ENCODE data around the gene LRRC4C. TPM values are rescaled to one million over a fixed set of nuclear protein-coding genes. Genes with fewer than 3 reads are reported as not detected.

Gene LRRC4C
- total RNA-seq, 1 experiment from 2014 or later: 0.15 TPM

DNA sequence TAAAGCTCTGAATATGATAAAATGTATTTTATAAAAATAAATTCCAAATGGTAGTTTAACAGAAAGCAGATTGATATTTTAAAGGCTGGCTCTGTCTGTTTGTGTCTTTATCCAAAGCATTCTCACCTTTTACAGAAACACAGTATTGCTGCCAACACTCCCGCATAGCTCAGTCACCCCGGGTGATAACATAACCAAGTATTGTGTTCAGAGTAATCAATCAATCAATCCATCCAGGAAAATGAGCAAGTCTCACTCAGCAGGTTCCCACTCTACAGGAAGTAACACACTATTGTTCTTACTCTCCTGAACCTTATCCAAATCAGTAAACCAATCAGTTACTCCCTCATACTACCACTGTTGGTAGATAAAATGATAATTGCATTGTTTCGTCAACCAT, 203.4 kb downstream of the LRRC4C start:
- Histone ChIP-seq H3K4me1 (ENCODE audit: control insufficient read depth, insufficient read depth, low read length) (no peaks in the 10 kb centered on the region), H3K27ac (ENCODE audit: low read length) (no peak overlapping the region), H3K27me3 (ENCODE audit: control insufficient read depth, insufficient read depth, low read length) (no peaks in the 10 kb centered on the region), H3K36me3 (ENCODE audit: control insufficient read depth, insufficient read depth, low read length) (no peaks in the 10 kb centered on the region), H3K4me3 (ENCODE audit: low read depth in 2 of 2, low read length in 2 of 2) (no peak overlapping the region), H3K9me3 (ENCODE audit: control insufficient read depth, insufficient read depth, low read depth, low read length) (no peaks in the 10 kb centered on the region)
- ChIA-PET POLR2A (no interaction called here), CTCF (no interaction called here)
- intact Hi-C loops (cut with micrococcal nuclease; ENCODE audit: unreplicated experiment): no loop called here
- TF ChIP-seq, protein P1, sequence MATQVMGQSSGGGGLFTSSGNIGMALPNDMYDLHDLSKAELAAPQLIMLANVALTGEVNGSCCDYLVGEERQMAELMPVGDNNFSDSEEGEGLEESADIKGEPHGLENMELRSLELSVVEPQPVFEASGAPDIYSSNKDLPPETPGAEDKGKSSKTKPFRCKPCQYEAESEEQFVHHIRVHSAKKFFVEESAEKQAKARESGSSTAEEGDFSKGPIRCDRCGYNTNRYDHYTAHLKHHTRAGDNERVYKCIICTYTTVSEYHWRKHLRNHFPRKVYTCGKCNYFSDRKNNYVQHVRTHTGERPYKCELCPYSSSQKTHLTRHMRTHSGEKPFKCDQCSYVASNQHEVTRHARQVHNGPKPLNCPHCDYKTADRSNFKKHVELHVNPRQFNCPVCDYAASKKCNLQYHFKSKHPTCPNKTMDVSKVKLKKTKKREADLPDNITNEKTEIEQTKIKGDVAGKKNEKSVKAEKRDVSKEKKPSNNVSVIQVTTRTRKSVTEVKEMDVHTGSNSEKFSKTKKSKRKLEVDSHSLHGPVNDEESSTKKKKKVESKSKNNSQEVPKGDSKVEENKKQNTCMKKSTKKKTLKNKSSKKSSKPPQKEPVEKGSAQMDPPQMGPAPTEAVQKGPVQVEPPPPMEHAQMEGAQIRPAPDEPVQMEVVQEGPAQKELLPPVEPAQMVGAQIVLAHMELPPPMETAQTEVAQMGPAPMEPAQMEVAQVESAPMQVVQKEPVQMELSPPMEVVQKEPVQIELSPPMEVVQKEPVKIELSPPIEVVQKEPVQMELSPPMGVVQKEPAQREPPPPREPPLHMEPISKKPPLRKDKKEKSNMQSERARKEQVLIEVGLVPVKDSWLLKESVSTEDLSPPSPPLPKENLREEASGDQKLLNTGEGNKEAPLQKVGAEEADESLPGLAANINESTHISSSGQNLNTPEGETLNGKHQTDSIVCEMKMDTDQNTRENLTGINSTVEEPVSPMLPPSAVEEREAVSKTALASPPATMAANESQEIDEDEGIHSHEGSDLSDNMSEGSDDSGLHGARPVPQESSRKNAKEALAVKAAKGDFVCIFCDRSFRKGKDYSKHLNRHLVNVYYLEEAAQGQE (IDR thresholded peaks at IDR 0.05; ENCODE audit: insufficient read depth in 1 of 2, low read depth in 2 of 2, low read length in 1 of 2): no peak
- TF ChIP-seq POLR2AphosphoS5 (IDR thresholded peaks at IDR 0.05; ENCODE audit: low read depth, low read length): no peak
- TF ChIP-seq TCF7L2 (IDR thresholded peaks at IDR 0.05; ENCODE audit: low read depth, low read length): no peak
- no peak for TF ChIP-seq SIN3A (IDR thresholded peaks at IDR 0.05; ENCODE audit: borderline replicate concordance, insufficient read depth, low read depth, low read length)
- TF ChIP-seq, protein P2, sequence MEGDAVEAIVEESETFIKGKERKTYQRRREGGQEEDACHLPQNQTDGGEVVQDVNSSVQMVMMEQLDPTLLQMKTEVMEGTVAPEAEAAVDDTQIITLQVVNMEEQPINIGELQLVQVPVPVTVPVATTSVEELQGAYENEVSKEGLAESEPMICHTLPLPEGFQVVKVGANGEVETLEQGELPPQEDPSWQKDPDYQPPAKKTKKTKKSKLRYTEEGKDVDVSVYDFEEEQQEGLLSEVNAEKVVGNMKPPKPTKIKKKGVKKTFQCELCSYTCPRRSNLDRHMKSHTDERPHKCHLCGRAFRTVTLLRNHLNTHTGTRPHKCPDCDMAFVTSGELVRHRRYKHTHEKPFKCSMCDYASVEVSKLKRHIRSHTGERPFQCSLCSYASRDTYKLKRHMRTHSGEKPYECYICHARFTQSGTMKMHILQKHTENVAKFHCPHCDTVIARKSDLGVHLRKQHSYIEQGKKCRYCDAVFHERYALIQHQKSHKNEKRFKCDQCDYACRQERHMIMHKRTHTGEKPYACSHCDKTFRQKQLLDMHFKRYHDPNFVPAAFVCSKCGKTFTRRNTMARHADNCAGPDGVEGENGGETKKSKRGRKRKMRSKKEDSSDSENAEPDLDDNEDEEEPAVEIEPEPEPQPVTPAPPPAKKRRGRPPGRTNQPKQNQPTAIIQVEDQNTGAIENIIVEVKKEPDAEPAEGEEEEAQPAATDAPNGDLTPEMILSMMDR (IDR thresholded peaks at IDR 0.05): no peak
- ATAC-seq (no peak), DNase-seq (ENCODE audit: low read depth, low spot score) (no peak)
- in situ Hi-C loops (cut with HindIII; ENCODE audit: low pct_unique_long_range_greater_than_20kb, low sequenced_read_pairs): no loop called here
- no TSS peak for BruUV-seq (replicated peaks)

DNA sequence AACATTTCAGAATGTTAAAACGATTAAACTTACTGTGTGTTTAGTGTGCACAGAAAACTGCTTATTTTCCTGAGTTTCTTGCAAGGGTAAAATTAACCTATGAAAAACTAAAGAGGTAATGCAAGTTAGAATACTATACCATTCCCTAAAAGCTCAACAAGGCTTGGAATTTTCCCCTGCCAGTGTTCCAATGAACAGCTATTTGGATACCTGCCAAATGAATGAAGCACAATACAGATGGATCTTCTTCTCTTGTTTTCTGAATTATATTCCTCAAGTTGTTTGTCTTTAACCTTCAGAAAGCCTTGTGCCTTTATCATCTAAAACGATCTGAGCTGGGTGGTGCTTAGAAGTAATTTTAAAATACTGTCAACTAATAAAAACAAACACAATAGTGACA, 204.5 kb downstream of the LRRC4C start:
- Histone ChIP-seq H3K4me3 (ENCODE audit: low read depth in 2 of 2, low read length in 2 of 2) (no peak overlapping the region), H3K9me3 (ENCODE audit: control insufficient read depth, insufficient read depth, low read depth, low read length) (no peaks in the 10 kb centered on the region), H3K4me1 (ENCODE audit: control insufficient read depth, insufficient read depth, low read length) (no peaks in the 10 kb centered on the region), H3K36me3 (ENCODE audit: control insufficient read depth, insufficient read depth, low read length) (no peaks in the 10 kb centered on the region), H3K27me3 (ENCODE audit: control insufficient read depth, insufficient read depth, low read length) (no peaks in the 10 kb centered on the region), H3K27ac (ENCODE audit: low read length) (no peak overlapping the region)
- no peak for ATAC-seq
- in situ Hi-C loops (cut with HindIII; ENCODE audit: low pct_unique_long_range_greater_than_20kb, low sequenced_read_pairs): no loop called here
- no peak for DNase-seq (ENCODE audit: low read depth, low spot score)
- BruUV-seq (replicated peaks): no TSS peak
- intact Hi-C loops (cut with micrococcal nuclease; ENCODE audit: unreplicated experiment): no loop called here
- POLR2A ChIA-PET: no interaction called here
- TF ChIP-seq POLR2AphosphoS5 (IDR thresholded peaks at IDR 0.05; ENCODE audit: low read depth, low read length) (no peak), TCF7L2 (IDR thresholded peaks at IDR 0.05; ENCODE audit: low read depth, low read length) (no peak), SIN3A (IDR thresholded peaks at IDR 0.05; ENCODE audit: borderline replicate concordance, insufficient read depth, low read depth, low read length) (no peak)
- TF ChIP-seq, protein P2 (IDR thresholded peaks at IDR 0.05): no peak
- TF ChIP-seq, protein P1 (IDR thresholded peaks at IDR 0.05; ENCODE audit: insufficient read depth in 1 of 2, low read depth in 2 of 2, low read length in 1 of 2): no peak
- CTCF ChIA-PET: no interaction called here

Measured in Panc1 (cell line).